ENCODE results near the gene ENAH. TPM values are rescaled to one million over a fixed set of nuclear protein-coding genes. Genes with fewer than 3 reads are reported as not detected.
"Not testable (repeated sequence)": the region's sequence is repeated elsewhere in the genome, so short reads cannot be mapped to it uniquely, and the experiment has no call there.

The ENAH gene
- not detected for total RNA-seq

- H3K27ac Mint-ChIP-seq = no peak within 1 kb of the TSS
Measured at GRCh38 chr1:225652729-225653462, at the start of gene ENAH. ENAH (minus strand) TSS chr1:225653123; CDS start chr1:225652690, 433 bp downstream.

GRCh38 chr1:225700889-225701465 lies 48.1 kb upstream of the ENAH start:
- POLR2A ChIA-PET = no interaction called here
- Mint-ChIP-seq H3K27me3 (ENCODE audit: low read depth) (no peaks in the 10 kb centered on the region), H3K4me3 (no peak overlapping the region), H3K4me1 (ENCODE audit: low read depth) (no peaks in the 10 kb centered on the region), H3K36me3 (ENCODE audit: low read depth) (no peaks in the 10 kb centered on the region), H3K9me3 (ENCODE audit: insufficient read depth) (no peaks in the 10 kb centered on the region), H3K27ac (no peak overlapping the region)
- DNase-seq (no peak), ATAC-seq (no peak)
- CTCF ChIA-PET = no interaction called here

More at GRCh38 chr1:225652729-225653462, at the start of gene ENAH:
- peak; percentile 26 for DNase-seq
- ChIA-PET CTCF (no interaction called here), POLR2A (interaction anchor here (0.8 kb wide), 1 partner anchor 409 kb away, joined by 3 read pairs; the partner anchor contains the start of gene H3-3A)
- H3K27me3 Mint-ChIP-seq (ENCODE audit: low read depth) = peaks cover 49% of the 10 kb centered on the region
- peak within 1 kb of the TSS; percentile 74 for H3K4me3 Mint-ChIP-seq
- H3K9me3 Mint-ChIP-seq (ENCODE audit: insufficient read depth) = no peaks in the 10 kb centered on the region
- H3K4me1 Mint-ChIP-seq (ENCODE audit: low read depth) = peaks cover 11% of the 10 kb centered on the region
- ATAC-seq = peak; percentile 81
- peaks cover 2% of the 10 kb centered on the region for H3K36me3 Mint-ChIP-seq (ENCODE audit: low read depth)

GRCh38 chr1:225700164-225700821 lies 47.4 kb upstream of the ENAH start:
- POLR2A ChIA-PET = no interaction called here
- Mint-ChIP-seq H3K9me3 (ENCODE audit: insufficient read depth) (no peaks in the 10 kb centered on the region), H3K27ac (no peak overlapping the region), H3K36me3 (ENCODE audit: low read depth) (no peaks in the 10 kb centered on the region), H3K4me3 (no peak overlapping the region), H3K27me3 (ENCODE audit: low read depth) (no peaks in the 10 kb centered on the region), H3K4me1 (ENCODE audit: low read depth) (no peaks in the 10 kb centered on the region)
- CTCF ChIA-PET = no interaction called here
- ATAC-seq (no peak), DNase-seq (no peak)

- Mint-ChIP-seq H3K4me3 (no peak overlapping the region), H3K27ac (no peak overlapping the region), H3K36me3 (ENCODE audit: low read depth) (no peaks in the 10 kb centered on the region), H3K27me3 (ENCODE audit: low read depth) (no peaks in the 10 kb centered on the region), H3K4me1 (ENCODE audit: low read depth) (no peaks in the 10 kb centered on the region), H3K9me3 (ENCODE audit: insufficient read depth) (no peaks in the 10 kb centered on the region)
- ATAC-seq (no peak), DNase-seq (no peak)
- POLR2A ChIA-PET = no interaction called here
- CTCF ChIA-PET = no interaction called here
Measured at GRCh38 chr1:225699336-225699735, 46.4 kb upstream of the ENAH start.

GRCh38 chr1:225698194-225698593 lies 45.3 kb upstream of the ENAH start:
- H3K27me3 Mint-ChIP-seq (ENCODE audit: low read depth); H3K27ac Mint-ChIP-seq; H3K9me3 Mint-ChIP-seq (ENCODE audit: insufficient read depth); ATAC-seq; H3K36me3 Mint-ChIP-seq (ENCODE audit: low read depth); DNase-seq; CTCF ChIA-PET; H3K4me3 Mint-ChIP-seq; H3K4me1 Mint-ChIP-seq (ENCODE audit: low read depth); POLR2A ChIA-PET: not testable (repeated sequence)

- ChIA-PET POLR2A (no interaction called here), CTCF (interaction anchor here (1.0 kb wide), 1 partner anchor 94 kb away, joined by 4 read pairs; no protein-coding TSS in a partner anchor)
- no peaks in the 10 kb centered on the region for H3K36me3 Mint-ChIP-seq (ENCODE audit: low read depth)
- no peak for DNase-seq
- no peak for ATAC-seq
- H3K9me3 Mint-ChIP-seq (ENCODE audit: insufficient read depth) = no peaks in the 10 kb centered on the region
- no peaks in the 10 kb centered on the region for H3K4me1 Mint-ChIP-seq (ENCODE audit: low read depth)
- no peak overlapping the region for H3K4me3 Mint-ChIP-seq
- no peaks in the 10 kb centered on the region for H3K27me3 Mint-ChIP-seq (ENCODE audit: low read depth)
- H3K27ac Mint-ChIP-seq = no peak overlapping the region
Measured at GRCh38 chr1:225697428-225697827, 44.5 kb upstream of the ENAH start.

- no peaks in the 10 kb centered on the region for H3K36me3 Mint-ChIP-seq (ENCODE audit: low read depth)
- CTCF ChIA-PET = no interaction called here
- DNase-seq (no peak), ATAC-seq (no peak)
- H3K4me3 Mint-ChIP-seq = no peak overlapping the region
- POLR2A ChIA-PET = no interaction called here
- H3K27me3 Mint-ChIP-seq (ENCODE audit: low read depth) = no peaks in the 10 kb centered on the region
- no peak overlapping the region for H3K27ac Mint-ChIP-seq
- H3K4me1 Mint-ChIP-seq (ENCODE audit: low read depth) = no peaks in the 10 kb centered on the region
- no peaks in the 10 kb centered on the region for H3K9me3 Mint-ChIP-seq (ENCODE audit: insufficient read depth)
Measured at GRCh38 chr1:225695578-225696337, 42.8 kb upstream of the ENAH start.

- Mint-ChIP-seq H3K27me3 (ENCODE audit: low read depth) (no peaks in the 10 kb centered on the region), H3K4me3 (no peak overlapping the region), H3K36me3 (ENCODE audit: low read depth) (no peaks in the 10 kb centered on the region), H3K27ac (no peak overlapping the region), H3K4me1 (ENCODE audit: low read depth) (no peaks in the 10 kb centered on the region), H3K9me3 (ENCODE audit: insufficient read depth) (no peaks in the 10 kb centered on the region)
- DNase-seq (no peak), ATAC-seq (no peak)
- ChIA-PET CTCF (no interaction called here), POLR2A (interaction anchor here (0.6 kb wide), 1 partner anchor 292 kb away, joined by 3 read pairs; no protein-coding TSS in a partner anchor)
Measured at GRCh38 chr1:225694151-225694603, 41.3 kb upstream of the ENAH start.

- DNase-seq; H3K4me1 Mint-ChIP-seq (ENCODE audit: low read depth); H3K36me3 Mint-ChIP-seq (ENCODE audit: low read depth); H3K27ac Mint-ChIP-seq; ATAC-seq; H3K9me3 Mint-ChIP-seq (ENCODE audit: insufficient read depth); CTCF ChIA-PET; H3K4me3 Mint-ChIP-seq; H3K27me3 Mint-ChIP-seq (ENCODE audit: low read depth): not testable (repeated sequence)
- POLR2A ChIA-PET = interaction anchor here (0.6 kb wide), 1 partner anchor 292 kb away, joined by 3 read pairs; no protein-coding TSS in a partner anchor
Measured at GRCh38 chr1:225693697-225694096, 40.8 kb upstream of the ENAH start.

- no peaks in the 10 kb centered on the region for H3K36me3 Mint-ChIP-seq (ENCODE audit: low read depth)
- DNase-seq = no peak
- POLR2A ChIA-PET = no interaction called here
- H3K27ac Mint-ChIP-seq = no peak overlapping the region
- H3K9me3 Mint-ChIP-seq (ENCODE audit: insufficient read depth) = no peaks in the 10 kb centered on the region
- H3K27me3 Mint-ChIP-seq (ENCODE audit: low read depth) = no peaks in the 10 kb centered on the region
- no peak overlapping the region for H3K4me3 Mint-ChIP-seq
- no peaks in the 10 kb centered on the region for H3K4me1 Mint-ChIP-seq (ENCODE audit: low read depth)
- CTCF ChIA-PET = no interaction called here
- no peak for ATAC-seq
Measured at GRCh38 chr1:225693085-225693696, 40.3 kb upstream of the ENAH start.

GRCh38 chr1:225692517-225692879 lies 39.6 kb upstream of the ENAH start:
- DNase-seq (no peak), ATAC-seq (no peak)
- Mint-ChIP-seq H3K4me3 (no peak overlapping the region), H3K4me1 (ENCODE audit: low read depth) (no peaks in the 10 kb centered on the region), H3K27me3 (ENCODE audit: low read depth) (no peaks in the 10 kb centered on the region), H3K36me3 (ENCODE audit: low read depth) (no peaks in the 10 kb centered on the region), H3K27ac (no peak overlapping the region), H3K9me3 (ENCODE audit: insufficient read depth) (no peaks in the 10 kb centered on the region)
- ChIA-PET CTCF (no interaction called here), POLR2A (no interaction called here)

Measured in activated CD8-positive, alpha-beta T cell treated with anti-CD3 and anti-CD28 coated beads, Interleukin-2, amount 10 ng/mL, durations not matched to agents 7 days and 5 days (primary cell).